ENCODE measurements around the gene KRTAP22-1.

The KRTAP22-1 gene

DNA sequence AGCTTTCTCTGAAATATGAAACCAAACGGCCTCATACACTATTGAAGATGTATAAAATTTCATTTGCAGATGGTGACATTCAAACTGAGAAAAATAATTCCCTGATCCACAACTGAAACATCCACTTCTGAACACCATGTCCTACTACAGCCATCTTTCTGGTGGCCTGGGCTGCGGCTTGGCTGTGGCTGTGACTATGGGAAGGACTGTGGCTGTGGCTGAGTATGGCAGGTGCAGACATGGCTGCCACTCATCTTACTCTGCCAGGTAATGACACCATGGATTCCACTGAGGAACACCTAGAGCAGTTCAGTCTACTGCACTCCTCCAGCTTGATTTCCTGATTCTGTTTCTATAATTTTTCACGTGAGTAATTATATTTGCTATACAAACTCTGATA lies 19.6 kb downstream of the KRTAP22-1 start, which contains the start of gene KRTAP20-4:
TSS of gene KRTAP20-4 (plus strand) at position 106 of the 400 bp plus-strand sequence.
- H3K4me3 ChIP-seq (ENCODE audit: low read depth, low read length): no peak within 1 kb of the TSS
- TF ChIP-seq CTCF (IDR thresholded peaks at IDR 0.05; ENCODE audit: control insufficient read depth, extremely low read depth, insufficient read depth): no peak
- no peak for DNase-seq (ENCODE audit: low read depth)

GRCh38 chr21:30623362-30623761 lies 22.5 kb downstream of the KRTAP22-1 start:
- TF ChIP-seq CTCF (IDR thresholded peaks at IDR 0.05; ENCODE audit: control insufficient read depth, extremely low read depth, insufficient read depth): no peak
- H3K4me3 ChIP-seq (ENCODE audit: low read depth, low read length): no peak overlapping the region
- no peak for DNase-seq (ENCODE audit: low read depth)

DNA sequence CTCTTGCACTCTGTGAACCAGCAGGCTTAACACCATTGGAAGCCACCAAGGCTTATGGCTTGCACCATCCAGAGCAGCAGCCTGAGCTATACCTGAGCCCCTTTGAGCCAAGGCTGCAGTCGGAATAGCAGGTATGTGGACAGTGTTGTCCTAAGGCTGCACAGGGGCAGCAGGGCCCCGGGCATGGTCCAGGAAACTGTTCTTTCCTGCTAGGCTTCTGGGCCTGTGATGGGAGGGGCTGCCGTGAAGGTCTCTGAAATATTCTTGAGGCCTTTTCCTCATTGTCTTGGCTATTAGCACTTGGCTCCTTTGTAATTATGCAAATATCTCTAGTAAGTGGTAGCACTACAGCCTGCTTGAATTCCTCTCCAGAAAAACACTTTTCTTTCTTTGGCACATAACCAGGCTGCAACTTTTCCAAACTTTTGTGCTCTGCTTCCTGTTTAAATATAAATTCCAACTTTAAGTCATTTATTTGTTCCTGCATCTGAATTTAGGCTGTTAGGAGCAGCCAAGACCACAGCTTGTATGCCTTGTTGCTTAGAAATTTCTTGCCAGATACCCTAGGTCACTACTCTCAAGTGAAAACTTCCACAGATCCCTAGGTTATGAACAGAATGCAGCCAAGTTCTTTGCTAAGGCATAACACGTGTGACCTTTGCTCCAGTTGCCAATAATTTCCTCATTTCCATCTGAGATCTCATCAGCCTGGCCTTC lies 24.7 kb downstream of the KRTAP22-1 start:
- DNase-seq (ENCODE audit: low read depth): no peak
- TF ChIP-seq CTCF (IDR thresholded peaks at IDR 0.05; ENCODE audit: control insufficient read depth, extremely low read depth, insufficient read depth): no peak
- no peak overlapping the region for H3K4me3 ChIP-seq (ENCODE audit: low read depth, low read length)

DNA sequence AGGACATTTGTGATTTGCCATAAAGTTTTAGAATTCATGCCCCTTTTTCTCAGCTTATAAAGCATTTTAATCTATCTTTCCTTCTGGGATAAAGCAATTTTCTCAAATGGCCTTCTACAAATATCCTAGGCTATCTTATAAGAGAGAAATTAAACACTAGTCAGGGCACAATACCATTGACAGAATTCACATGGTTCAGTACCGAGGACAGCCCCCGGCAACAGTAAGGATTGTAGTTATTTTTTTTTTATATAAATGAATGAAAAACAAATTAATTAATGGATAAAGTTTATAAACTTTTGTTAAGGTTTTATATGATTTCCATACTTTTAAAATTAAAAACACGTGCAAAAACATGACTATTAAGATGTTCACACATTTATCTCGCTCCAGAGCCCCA lies 27.2 kb downstream of the KRTAP22-1 start:
- DNase-seq (ENCODE audit: low read depth): no peak
- H3K4me3 ChIP-seq (ENCODE audit: low read depth, low read length): no peak overlapping the region
- TF ChIP-seq CTCF (IDR thresholded peaks at IDR 0.05; ENCODE audit: control insufficient read depth, extremely low read depth, insufficient read depth): no peak

GRCh38 chr21:30629200-30629599 lies 28.3 kb downstream of the KRTAP22-1 start:
- no peak for DNase-seq (ENCODE audit: low read depth)
- H3K4me3 ChIP-seq (ENCODE audit: low read depth, low read length): no peak overlapping the region
- TF ChIP-seq CTCF (IDR thresholded peaks at IDR 0.05; ENCODE audit: control insufficient read depth, extremely low read depth, insufficient read depth): no peak

DNA sequence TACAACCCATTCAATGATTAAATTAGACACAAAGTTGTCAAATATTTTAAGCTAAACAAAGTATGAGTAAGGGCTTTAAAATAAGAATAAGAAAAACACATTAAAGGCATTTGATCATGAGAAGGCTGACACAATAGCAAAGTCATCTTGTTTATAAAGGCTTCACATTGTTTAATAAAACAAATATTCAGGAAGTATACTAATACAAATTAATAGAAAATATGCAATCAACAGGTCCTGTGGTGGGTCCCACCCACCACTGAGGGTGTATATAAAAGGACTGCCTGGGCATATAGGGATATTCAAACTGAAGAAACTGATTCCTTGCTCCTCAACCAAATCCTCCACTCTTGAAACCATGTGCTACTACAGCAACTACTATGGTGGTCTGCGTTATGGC lies 34.0 kb downstream of the KRTAP22-1 start, which contains the start of gene KRTAP20-2:
TSS of gene KRTAP20-2 (plus strand) at position 301 of the 400 bp plus-strand sequence. CDS start at position 359, 58 bp downstream.
- no peak for DNase-seq (ENCODE audit: low read depth)
- no peak within 1 kb of the TSS for H3K4me3 ChIP-seq (ENCODE audit: low read depth, low read length)
- TF ChIP-seq CTCF (IDR thresholded peaks at IDR 0.05; ENCODE audit: control insufficient read depth, extremely low read depth, insufficient read depth): no peak

DNA sequence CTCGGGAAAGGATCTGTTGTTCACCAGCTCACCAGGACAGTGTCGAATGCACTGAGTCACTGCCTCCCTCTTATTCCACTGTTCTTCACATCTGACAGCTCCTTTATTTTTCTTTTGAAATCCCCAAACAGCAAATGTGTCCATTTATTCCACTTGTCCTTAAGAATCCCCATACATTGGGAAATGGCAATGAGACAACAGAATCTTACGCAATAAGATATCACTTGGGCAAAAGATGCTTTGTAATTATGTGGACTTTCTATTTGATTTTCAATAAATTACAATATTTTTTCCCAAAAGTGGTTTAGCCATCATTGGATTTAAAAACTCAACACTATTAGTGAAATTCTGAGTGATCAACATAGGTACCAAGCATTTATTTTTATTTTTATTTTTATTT lies 37.8 kb downstream of the KRTAP22-1 start:
- DNase-seq (ENCODE audit: low read depth): no peak
- H3K4me3 ChIP-seq (ENCODE audit: low read depth, low read length): no peak overlapping the region
- TF ChIP-seq CTCF (IDR thresholded peaks at IDR 0.05; ENCODE audit: control insufficient read depth, extremely low read depth, insufficient read depth): no peak
